SHP77 (cell line): Measurements from ENCODE around the gene FASTK.
A peak's percentile ranks its signal among the peaks of the same experiment; 100 is the strongest.

Experiments used
- DNase-seq, 2 experiments: peaks; one replicate each; lab custom pipeline; 2025; lab: John Stamatoyannopoulos, UW

FASTK gene

GRCh38 chr7:151099486-151100211 lies 19.0 kb upstream of the FASTK start:
- no peak for DNase-seq

- no peak for DNase-seq
Observed at GRCh38 chr7:151095828-151096475, 15.3 kb upstream of the FASTK start.

GRCh38 chr7:151095123-151095797 lies 14.7 kb upstream of the FASTK start:
- no peak for DNase-seq

GRCh38 chr7:151094675-151095074 lies 14.1 kb upstream of the FASTK start:
- no peak for DNase-seq

- no peak for DNase-seq
Observed at GRCh38 chr7:151093748-151094147, 13.1 kb upstream of the FASTK start.

- DNase-seq = no peak
Observed at GRCh38 chr7:151091988-151092387, 11.4 kb upstream of the FASTK start.

GRCh38 chr7:151091431-151091830 lies 10.8 kb upstream of the FASTK start:
- DNase-seq = no peak

GRCh38 chr7:151091003-151091402 lies 10.4 kb upstream of the FASTK start:
- no peak for DNase-seq

- DNase-seq = no peak
Observed at GRCh38 chr7:151089893-151090730, 9.5 kb upstream of the FASTK start.

GRCh38 chr7:151088856-151089699 lies 8.5 kb upstream of the FASTK start:
- no peak for DNase-seq

GRCh38 chr7:151088019-151088855 lies 7.6 kb upstream of the FASTK start:
- no peak for DNase-seq

- peak; percentile 16 to 42 for DNase-seq
Observed at GRCh38 chr7:151087245-151088018, 6.8 kb upstream of the FASTK start.

GRCh38 chr7:151086802-151087244 lies 6.2 kb upstream of the FASTK start:
- DNase-seq = no peak

- DNase-seq = peak; percentile 87 to 92
Observed at GRCh38 chr7:151085691-151086620, 5.3 kb upstream of the FASTK start, which contains the start of gene AGAP3. Gene AGAP3, plus strand, starts transcription at chr7:151086475. Its CDS starts 267 bp downstream, at chr7:151086742.

GRCh38 chr7:151085329-151085690 lies 4.7 kb upstream of the FASTK start:
- DNase-seq = no peak

- no peak for DNase-seq
Observed at GRCh38 chr7:151083824-151084160, 3.2 kb upstream of the FASTK start.

- peak; percentile 26 to 82 for DNase-seq
Observed at GRCh38 chr7:151083071-151083823, 2.6 kb upstream of the FASTK start, which contains the start of gene TMUB1. Gene TMUB1, minus strand, starts transcription at chr7:151083493. Its CDS starts 930 bp downstream, at chr7:151082563.
